Neuronal stem cell (in vitro differentiated cells): ENCODE results near the gene ZBTB40. TPM values are rescaled to one million over a fixed set of nuclear protein-coding genes. Genes with fewer than 3 reads are reported as not detected.

Source experiments
- DNase-seq: peaks from one replicate; pipeline ENCODE4 v3.0.0-alpha.2; 2013; ENCODE audit warnings: low spot score
- H2AFZ ChIP-seq: one replicate; pipeline ENCODE4 v1.6.1; 2013; ENCODE audit warnings: mild to moderate bottlenecking, low read length, inconsistent platforms
- H2AK5ac ChIP-seq: 2 replicates; pipeline ENCODE4 v1.6.1; 2013; ENCODE audit warnings: low read depth, mild to moderate bottlenecking, inconsistent platforms, low read length, moderate library complexity, mixed read lengths
- H2BK120ac ChIP-seq: 2 replicates; pipeline ENCODE4 v1.6.1; 2013; ENCODE audit warnings: low read depth, mild to moderate bottlenecking, inconsistent platforms, low read length, moderate library complexity, mixed read lengths
- H2BK12ac ChIP-seq: one replicate; pipeline ENCODE4 v1.6.1; 2013; ENCODE audit warnings: low read length, inconsistent platforms
- H2BK15ac ChIP-seq: 2 replicates; pipeline ENCODE4 v1.6.1; 2013; ENCODE audit warnings: mild to moderate bottlenecking, low read length, inconsistent platforms, mixed read lengths
- H2BK5ac ChIP-seq: one replicate; pipeline ENCODE4 v1.6.1; 2013; ENCODE audit warnings: inconsistent platforms, mild to moderate bottlenecking, low read length, moderate library complexity
- H3K14ac ChIP-seq: one replicate; pipeline ENCODE4 v1.6.1; 2013; ENCODE audit warnings: low read length, inconsistent platforms
- H3K18ac ChIP-seq: 2 replicates; pipeline ENCODE4 v1.6.1; 2013; ENCODE audit warnings: low read length, inconsistent platforms
- H3K23ac ChIP-seq: 2 replicates; pipeline ENCODE4 v1.6.1; 2013; ENCODE audit warnings: low read depth, mild to moderate bottlenecking, mixed read lengths, low read length, inconsistent platforms; ENCODE audit not compliant: poor library complexity
- H3K27ac ChIP-seq: replicated peaks from 3 replicates; pipeline ENCODE4 v1.5.1; 2013; ENCODE audit warnings: low read length, inconsistent platforms
- H3K27me3 ChIP-seq, 3 experiments: 2 replicates each; pipeline ENCODE4 v1.6.1; 2013; ENCODE audit warnings: low read length in 3 of 3, mild to moderate bottlenecking in 2 of 3, inconsistent platforms in 1 of 3, low read depth in 1 of 3, mixed read lengths in 1 of 3, moderate library complexity in 1 of 3; ENCODE audit not compliant: control insufficient read depth in 3 of 3, insufficient read depth in 3 of 3
- H3K36me3 ChIP-seq, 2 donors: replicated peaks in 1 of 2; 2 replicates each; pipeline ENCODE4 v1.6.1; 2013; ENCODE audit warnings: low read length in 2 of 2; ENCODE audit not compliant: control insufficient read depth in 2 of 2, insufficient read depth in 2 of 2
- H3K4ac ChIP-seq: 2 replicates; pipeline ENCODE4 v1.6.1; 2013; ENCODE audit warnings: inconsistent platforms, mild to moderate bottlenecking, low read length, moderate library complexity
- H3K4me1 ChIP-seq, 2 donors: 1 replicate in 1 of 2; 2 replicates in 1 of 2; pipeline ENCODE4 v1.6.1; 2013; ENCODE audit warnings: low read length in 2 of 2, low read depth in 1 of 2; ENCODE audit not compliant: control insufficient read depth in 2 of 2, insufficient read depth in 1 of 2
- H3K4me2 ChIP-seq: one replicate; pipeline ENCODE4 v1.6.1; 2013; ENCODE audit warnings: mild to moderate bottlenecking, low read length, inconsistent platforms; ENCODE audit not compliant: insufficient read depth, poor library complexity, severe bottlenecking
- H3K4me3 ChIP-seq, 2 donors: 2 replicates each; pipeline ENCODE4 v1.5.1; 2013; ENCODE audit warnings: low read length in 2 of 2, mild to moderate bottlenecking in 2 of 2, inconsistent platforms in 1 of 2, moderate library complexity in 1 of 2
- H3K79me1 ChIP-seq: one replicate; pipeline ENCODE4 v1.6.1; 2013; ENCODE audit warnings: low read depth, mild to moderate bottlenecking, inconsistent platforms, low read length, moderate library complexity
- H3K9ac ChIP-seq: one replicate; pipeline ENCODE4 v1.6.1; 2013; ENCODE audit warnings: mild to moderate bottlenecking, low read depth, low read length, inconsistent platforms; ENCODE audit not compliant: poor library complexity
- H3K9me3 ChIP-seq, 2 donors: replicated peaks in 1 of 2; 2 replicates each; pipeline versions ENCODE3 to v1.6.1; 2013; ENCODE audit warnings: low read length in 2 of 2, mild to moderate bottlenecking in 2 of 2, inconsistent platforms in 1 of 2, low read depth in 1 of 2, mixed read lengths in 1 of 2, moderate library complexity in 1 of 2; ENCODE audit not compliant: control insufficient read depth in 2 of 2, insufficient read depth in 1 of 2
- H4K8ac ChIP-seq: one replicate; pipeline ENCODE4 v1.6.1; 2013; ENCODE audit warnings: low read depth, mild to moderate bottlenecking, inconsistent platforms, low read length, moderate library complexity
- H4K91ac ChIP-seq: one replicate; pipeline ENCODE4 v1.6.1; 2013; ENCODE audit warnings: low read length, low read depth, mild to moderate bottlenecking, inconsistent platforms; ENCODE audit not compliant: poor library complexity
- WGBS, 2 donors: extraction: QIAGEN DNeasy Blood & Tissue Kit; methylation state at CpG; one replicate each; pipeline ENCODE4 v1.1.7; 2013; ENCODE audit warnings: missing lambda C conversion rate in 2 of 2, mixed read lengths in 1 of 2; ENCODE audit not compliant: insufficient read length in 2 of 2, insufficient replicate concordance in 1 of 2; ENCODE audit errors: extremely low coverage in 2 of 2; 5-methylcytosine and 5-hydroxymethylcytosine counted together
- polyA plus RNA-seq, 2 experiments: library from polyadenylated mRNA; stranded (reverse); fragments of 200-250 nt; gene quantifications; one replicate each; pipeline ENCODE4 v1.2.3, GENCODE V29; 2013

Gene ZBTB40
- 5.4 TPM for polyA plus RNA-seq (2013, experiment 1 of 2)
- polyA plus RNA-seq (2013, experiment 2 of 2) = 5.3 TPM

GRCh38 chr1:22451702-22452480 is at the start of gene ZBTB40:
ZBTB40 (plus strand) TSS chr1:22451851; CDS start chr1:22489949, 38,098 bp downstream.
- peak within 1 kb of the TSS; percentile 78 for H3K4me2 ChIP-seq
- H4K8ac ChIP-seq = peak within 1 kb of the TSS; percentile 87
- H3K23ac ChIP-seq = peak within 1 kb of the TSS; percentile 80
- no CpG with 5 or more reads among the region's 68 CpGs for WGBS, 2 donors
- peak within 1 kb of the TSS; percentile 88 for H3K9ac ChIP-seq
- H3K14ac ChIP-seq = no peak within 1 kb of the TSS
- H3K79me1 ChIP-seq = no peaks in the 10 kb centered on the region
- H2AK5ac ChIP-seq = peak within 1 kb of the TSS; percentile 51
- peak within 1 kb of the TSS; percentile 75 for H3K27ac ChIP-seq
- H2BK120ac ChIP-seq = no peak within 1 kb of the TSS
- H3K9me3 ChIP-seq = peaks cover 0 to 3% of the 10 kb centered on the region in 2 donors
- no peak within 1 kb of the TSS for H4K91ac ChIP-seq
- no peaks in the 10 kb centered on the region for H3K27me3 ChIP-seq
- H3K18ac ChIP-seq = peak within 1 kb of the TSS; percentile 94
- peak within 1 kb of the TSS; percentile 53 for H2BK15ac ChIP-seq
- peak within 1 kb of the TSS; percentile 59 for H2BK12ac ChIP-seq
- peak within 1 kb of the TSS; percentile 94 for H2AFZ ChIP-seq
- no peaks in the 10 kb centered on the region for H3K36me3 ChIP-seq
- H2BK5ac ChIP-seq = peak within 1 kb of the TSS; percentile 92
- peak within 1 kb of the TSS; percentile 69 to 96 for H3K4me3 ChIP-seq
- peak; percentile 91 for DNase-seq
- H3K4me1 ChIP-seq = peaks cover 3 to 4% of the 10 kb centered on the region in 2 donors
- no peak within 1 kb of the TSS for H3K4ac ChIP-seq

- no peak overlapping the region for H3K4ac ChIP-seq
- H2AK5ac ChIP-seq = no peak overlapping the region
- no peak overlapping the region for H2BK120ac ChIP-seq
- no peak overlapping the region for H3K9ac ChIP-seq
- WGBS, 2 donors = no CpG with 5 or more reads among the region's 12 CpGs
- no peak overlapping the region for H3K18ac ChIP-seq
- H3K79me1 ChIP-seq = no peaks in the 10 kb centered on the region
- peaks cover 0 to under 1% of the 10 kb centered on the region in 2 donors for H3K4me1 ChIP-seq
- H3K27me3 ChIP-seq = peaks cover 0 to 38% (median 1%) of the 10 kb centered on the region in 3 experiments
- H4K91ac ChIP-seq = no peak overlapping the region
- no peak overlapping the region for H3K14ac ChIP-seq
- no peak overlapping the region for H2AFZ ChIP-seq
- H3K4me2 ChIP-seq = no peak overlapping the region
- no peak overlapping the region for H4K8ac ChIP-seq
- no peak overlapping the region for H3K27ac ChIP-seq
- no peaks in the 10 kb centered on the region for H3K9me3 ChIP-seq
- H3K36me3 ChIP-seq = no peaks in the 10 kb centered on the region
- H3K23ac ChIP-seq = no peak overlapping the region
- H2BK5ac ChIP-seq = no peak overlapping the region
- H2BK12ac ChIP-seq = no peak overlapping the region
- no peak overlapping the region for H2BK15ac ChIP-seq
- H3K4me3 ChIP-seq = no peak overlapping the region
- no peak for DNase-seq
Observed at GRCh38 chr1:22402356-22403053, 49.1 kb upstream of the ZBTB40 start.

- no peak overlapping the region for H2BK5ac ChIP-seq
- H3K36me3 ChIP-seq = no peaks in the 10 kb centered on the region
- peaks cover 0 to 7% of the 10 kb centered on the region in 2 donors for H3K4me1 ChIP-seq
- no peak overlapping the region for H2BK120ac ChIP-seq
- H4K8ac ChIP-seq = no peak overlapping the region
- H3K4me2 ChIP-seq = no peak overlapping the region
- H2BK15ac ChIP-seq = no peak overlapping the region
- no peak overlapping the region for H3K4me3 ChIP-seq
- WGBS, 2 donors = no CpG with 5 or more reads among the region's 5 CpGs
- no peak overlapping the region for H3K9ac ChIP-seq
- no peaks in the 10 kb centered on the region for H3K79me1 ChIP-seq
- H3K23ac ChIP-seq = no peak overlapping the region
- H3K14ac ChIP-seq = no peak overlapping the region
- no peak for DNase-seq
- no peak overlapping the region for H2AK5ac ChIP-seq
- H3K18ac ChIP-seq = no peak overlapping the region
- H2BK12ac ChIP-seq = no peak overlapping the region
- H3K4ac ChIP-seq = no peak overlapping the region
- peaks cover 0 to 28% (median 1%) of the 10 kb centered on the region in 3 experiments for H3K27me3 ChIP-seq
- H2AFZ ChIP-seq = no peak overlapping the region
- H3K9me3 ChIP-seq = no peaks in the 10 kb centered on the region
- no peak overlapping the region for H4K91ac ChIP-seq
- no peak overlapping the region for H3K27ac ChIP-seq
Observed at GRCh38 chr1:22404486-22404885, 47.2 kb upstream of the ZBTB40 start.
